ENCODE data around the gene FAAP20. TPM values are rescaled to one million over a fixed set of nuclear protein-coding genes. Genes with fewer than 3 reads are reported as not detected.

The FAAP20 gene
- total RNA-seq, 1 donor from 2014 or later: 74.2 TPM

GRCh38 chr1:2212274-2212531, 17.6 kb upstream of the FAAP20 start:
- no peak for DNase-seq (ENCODE audit: low spot score)

GRCh38 chr1:2210786-2211185, 16.2 kb upstream of the FAAP20 start:
- DNase-seq (ENCODE audit: low spot score): no peak

GRCh38 chr1:2210084-2210653, 15.6 kb upstream of the FAAP20 start:
- no peak for DNase-seq (ENCODE audit: low spot score)

- no peak for DNase-seq (ENCODE audit: low spot score)
These were observed 15.0 kb upstream of the FAAP20 start for GRCh38 chr1:2209400-2210083.

- peak; percentile 77 for DNase-seq (ENCODE audit: low spot score)
These were observed 14.0 kb upstream of the FAAP20 start for GRCh38 chr1:2208309-2209239.

- DNase-seq (ENCODE audit: low spot score): no peak
These were observed 12.4 kb upstream of the FAAP20 start for GRCh38 chr1:2206813-2207487.

GRCh38 chr1:2205191-2205952, 10.8 kb upstream of the FAAP20 start:
- DNase-seq (ENCODE audit: low spot score): peak; percentile 97

GRCh38 chr1:2204415-2205190, 10.0 kb upstream of the FAAP20 start:
- peak; percentile 74 for DNase-seq (ENCODE audit: low spot score)

- no peak for DNase-seq (ENCODE audit: low spot score)
These were observed 9.3 kb upstream of the FAAP20 start for GRCh38 chr1:2203671-2204414.

GRCh38 chr1:2202843-2203601, 8.4 kb upstream of the FAAP20 start:
- no peak for DNase-seq (ENCODE audit: low spot score)

- no peak for DNase-seq (ENCODE audit: low spot score)
These were observed 7.5 kb upstream of the FAAP20 start for GRCh38 chr1:2202008-2202575.

- DNase-seq (ENCODE audit: low spot score): no peak
These were observed 6.5 kb upstream of the FAAP20 start for GRCh38 chr1:2201062-2201461.

GRCh38 chr1:2200308-2200943, 5.9 kb upstream of the FAAP20 start:
- DNase-seq (ENCODE audit: low spot score): no peak

- peak; percentile 89 for DNase-seq (ENCODE audit: low spot score)
These were observed 4.7 kb upstream of the FAAP20 start for GRCh38 chr1:2199042-2199810.

- DNase-seq (ENCODE audit: low spot score): no peak
These were observed 4.0 kb upstream of the FAAP20 start for GRCh38 chr1:2198571-2198970.

GRCh38 chr1:2197707-2198165, 3.2 kb upstream of the FAAP20 start:
- DNase-seq (ENCODE audit: low spot score): no peak

GRCh38 chr1:2196901-2197638, 2.5 kb upstream of the FAAP20 start:
- DNase-seq (ENCODE audit: low spot score): no peak
